GM18861 (cell line): Measurements from ENCODE around the gene TRAF7.

Source experiments
- ATAC-seq: cut with Tn5 transposase; IDR thresholded peaks from one replicate; pipeline ENCODE4 v1.9.1; 2021; ENCODE audit not compliant: unreplicated experiment

TRAF7 gene

DNA sequence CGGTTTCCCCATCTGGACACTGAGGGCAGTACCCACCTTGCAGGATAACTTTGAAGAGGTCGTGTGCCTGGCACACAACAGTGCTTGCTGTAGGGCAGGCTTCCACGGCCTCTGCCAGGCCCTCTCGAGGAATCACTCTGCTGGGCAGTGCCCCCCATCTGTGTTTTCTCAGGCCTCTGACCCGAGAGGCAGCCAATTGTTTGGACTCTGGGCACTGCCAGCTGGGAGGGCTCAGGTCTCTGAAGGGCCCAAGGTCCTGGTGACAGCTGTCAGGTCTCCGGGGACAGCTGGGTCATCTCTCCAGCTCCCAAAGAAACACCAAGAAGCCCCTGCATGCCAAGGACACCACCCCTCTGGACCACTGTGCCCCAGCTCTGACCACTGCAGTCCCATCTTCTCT, 8.2 kb upstream of the TRAF7 start:
- no peak for ATAC-seq

DNA sequence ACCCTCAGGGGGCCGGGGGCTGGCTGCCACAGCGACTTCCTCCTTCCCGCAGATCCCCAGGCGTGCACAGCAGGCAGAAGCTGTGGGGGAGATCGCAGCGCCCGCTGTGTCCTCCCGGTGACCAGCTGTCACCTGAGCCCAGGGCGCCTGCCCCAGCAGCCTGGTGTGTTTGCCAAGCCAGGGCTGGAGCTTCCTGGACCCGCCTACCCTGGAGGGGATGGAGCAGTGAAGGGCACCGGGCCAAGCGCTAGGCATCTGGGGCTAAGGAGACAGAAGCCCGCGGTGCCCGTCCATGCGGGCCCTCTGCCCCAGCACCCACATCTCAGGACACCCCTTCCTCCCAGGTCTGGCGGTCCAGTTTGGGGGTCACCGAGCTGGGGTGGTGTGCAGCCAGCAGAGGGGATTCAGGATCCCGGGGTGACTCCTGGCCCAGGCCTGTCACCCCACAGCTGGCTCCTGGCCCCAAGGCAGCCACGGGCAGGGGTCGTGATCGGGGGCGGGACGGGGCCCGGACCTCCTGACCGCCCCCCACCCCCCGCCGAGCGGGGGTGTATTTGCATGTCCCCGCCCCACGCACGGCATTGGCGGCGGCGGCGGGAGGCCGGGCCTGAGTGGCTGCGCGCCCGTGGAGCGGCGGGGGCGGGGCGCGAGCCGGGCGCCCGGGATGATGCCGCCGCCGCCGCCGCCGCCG, 7.5 kb upstream of the TRAF7 start, which contains the start of gene RAB26:
Gene RAB26, plus strand, starts transcription at position 645 of the 691 bp plus-strand sequence. CDS start 159 bp downstream, outside the sequence.
- no peak for ATAC-seq

DNA sequence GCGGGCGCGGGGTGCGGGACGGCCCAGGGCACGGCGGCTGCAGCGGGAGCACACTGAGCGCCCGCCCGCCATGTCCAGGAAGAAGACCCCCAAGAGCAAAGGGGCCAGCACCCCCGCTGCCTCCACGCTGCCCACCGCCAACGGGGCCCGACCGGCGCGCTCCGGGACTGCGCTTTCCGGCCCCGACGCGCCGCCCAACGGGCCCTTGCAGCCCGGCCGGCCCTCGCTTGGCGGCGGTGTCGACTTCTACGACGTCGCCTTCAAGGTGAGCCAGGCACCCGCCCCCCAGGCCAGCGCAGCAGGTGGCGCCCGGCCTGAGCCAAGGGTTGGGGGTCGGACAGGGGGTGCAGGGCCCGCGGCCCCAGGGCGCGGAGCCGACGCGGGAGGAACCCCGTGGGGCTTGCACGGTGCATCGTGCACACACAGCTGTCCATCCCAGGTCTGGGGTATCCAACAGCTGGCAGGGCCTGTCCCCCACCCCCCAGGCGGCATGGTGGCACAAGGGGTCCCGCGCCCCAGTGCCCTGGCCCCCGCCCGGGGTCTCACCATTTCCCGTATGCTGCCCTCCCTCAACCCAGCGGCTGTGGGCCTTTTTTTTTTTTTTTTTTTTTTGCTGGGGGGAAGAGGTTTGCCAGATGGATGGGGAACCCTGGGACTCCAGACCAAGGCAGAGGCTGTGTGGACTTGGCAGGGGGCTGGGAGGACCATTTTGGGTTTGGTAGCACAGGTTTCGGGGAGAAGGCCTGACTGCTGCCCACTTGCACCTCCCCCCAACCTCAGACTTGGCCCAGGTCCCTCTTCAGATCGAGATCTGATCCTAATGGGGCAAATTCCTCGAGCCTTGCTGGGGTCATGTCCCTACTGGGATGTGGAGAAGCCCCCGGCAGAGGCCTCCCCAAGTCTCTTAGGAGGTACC, 6.6 kb upstream of the TRAF7 start:
- no peak for ATAC-seq

DNA sequence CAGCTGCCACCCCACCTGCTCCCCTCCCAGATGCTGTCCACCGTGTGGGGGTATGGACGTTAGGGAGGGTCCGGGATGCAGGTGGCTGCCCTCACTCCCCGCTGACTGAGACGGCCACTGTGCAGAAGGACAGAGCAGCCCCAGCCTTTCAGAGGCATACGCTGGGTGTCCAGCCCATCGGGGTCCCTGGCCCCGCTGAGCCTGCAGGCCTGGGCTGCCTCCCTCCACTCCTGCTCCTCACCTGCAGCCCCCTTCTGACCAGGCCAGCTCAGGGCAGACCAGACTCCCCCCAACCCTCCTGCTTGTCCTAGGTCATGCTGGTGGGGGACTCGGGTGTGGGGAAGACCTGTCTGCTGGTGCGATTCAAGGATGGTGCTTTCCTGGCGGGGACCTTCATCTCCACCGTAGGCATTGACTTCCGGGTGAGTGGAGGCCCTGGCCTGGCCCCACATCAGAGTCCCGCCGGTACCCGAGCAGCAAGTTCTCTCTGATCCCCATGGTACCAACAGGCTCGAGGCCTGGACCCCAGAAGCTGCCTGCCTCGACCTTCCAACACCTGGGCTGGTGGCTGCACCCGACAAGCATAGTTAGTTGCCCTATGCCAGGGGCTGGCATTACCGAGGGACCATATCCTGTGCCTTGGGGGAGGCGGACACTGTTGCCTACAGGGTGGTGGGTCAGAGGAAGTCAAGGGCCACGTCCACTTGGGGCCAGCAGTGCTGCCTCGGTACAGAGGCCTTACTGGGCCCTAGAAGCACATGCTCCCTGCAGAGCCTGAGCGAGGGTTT, 5.8 kb upstream of the TRAF7 start:
- no peak for ATAC-seq

DNA sequence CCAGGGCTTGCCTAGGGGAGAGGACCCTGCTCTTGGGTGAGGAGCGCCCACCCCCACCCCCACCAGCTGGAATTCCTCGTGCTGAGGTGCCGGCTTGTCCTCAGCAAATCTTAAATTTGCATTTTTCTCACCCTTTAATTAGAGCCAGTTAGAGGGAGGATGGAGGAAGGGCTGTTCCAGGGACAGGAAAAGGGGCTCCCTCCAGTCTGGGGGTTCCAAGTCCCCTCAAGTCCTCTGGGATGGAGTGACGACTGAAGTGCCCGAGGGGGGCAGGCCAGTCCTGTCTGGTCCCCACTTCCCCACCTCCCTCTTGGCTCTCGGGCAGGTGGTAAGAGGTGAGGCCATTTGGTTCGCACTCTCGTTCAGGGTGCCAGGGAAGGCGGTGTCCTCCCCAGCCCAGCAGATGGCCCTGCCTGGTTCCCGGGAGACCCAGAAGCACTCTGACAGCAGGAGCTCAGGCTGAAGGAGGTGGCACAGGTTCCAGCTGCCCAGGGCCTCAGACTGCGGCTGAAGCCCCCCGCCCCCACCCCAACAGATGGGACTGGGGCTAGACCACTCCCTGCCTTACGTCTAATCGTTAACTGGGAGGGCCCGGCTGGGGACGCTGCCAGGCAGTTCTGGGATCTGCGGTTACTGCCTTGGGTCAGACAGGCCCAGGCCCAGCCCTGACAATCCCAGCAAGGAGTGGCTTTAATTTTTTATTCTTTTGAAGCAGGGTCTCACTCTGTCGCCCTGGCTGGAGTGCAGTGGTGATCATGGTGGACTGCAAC, 5.0 kb upstream of the TRAF7 start:
- ATAC-seq: no peak

- ATAC-seq: no peak
Measured at GRCh38 chr16:2151188-2152091, 4.1 kb upstream of the TRAF7 start.

- no peak for ATAC-seq
Measured at GRCh38 chr16:2152695-2153506, 2.7 kb upstream of the TRAF7 start.

- no peak for ATAC-seq
Measured at GRCh38 chr16:2154533-2155090, 970 bp upstream of the TRAF7 start.

- no peak for ATAC-seq
Measured at GRCh38 chr16:2155977-2156848, 631 bp downstream of the TRAF7 start.

DNA sequence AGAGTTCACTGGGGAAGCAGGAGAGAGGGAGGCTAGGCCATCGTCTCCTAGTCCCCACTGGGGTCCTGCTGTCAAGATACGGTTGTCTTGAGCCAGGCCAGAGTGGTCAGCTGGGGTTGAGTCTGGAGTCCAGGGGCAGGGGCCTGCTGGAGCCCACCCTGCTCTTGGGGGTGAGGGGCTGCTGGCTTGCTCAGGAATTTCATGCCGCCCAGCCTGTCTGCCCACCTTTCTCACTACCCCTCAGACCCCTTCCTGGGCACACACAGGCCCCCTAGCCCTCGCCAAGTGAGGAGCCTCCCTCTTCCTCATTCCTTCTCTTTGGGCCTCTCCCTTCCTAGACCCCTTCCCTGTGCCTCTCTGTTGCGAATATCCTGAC, 1.3 kb downstream of the TRAF7 start:
- ATAC-seq: no peak

GRCh38 chr16:2157480-2158261, 2.1 kb downstream of the TRAF7 start:
- ATAC-seq: no peak

DNA sequence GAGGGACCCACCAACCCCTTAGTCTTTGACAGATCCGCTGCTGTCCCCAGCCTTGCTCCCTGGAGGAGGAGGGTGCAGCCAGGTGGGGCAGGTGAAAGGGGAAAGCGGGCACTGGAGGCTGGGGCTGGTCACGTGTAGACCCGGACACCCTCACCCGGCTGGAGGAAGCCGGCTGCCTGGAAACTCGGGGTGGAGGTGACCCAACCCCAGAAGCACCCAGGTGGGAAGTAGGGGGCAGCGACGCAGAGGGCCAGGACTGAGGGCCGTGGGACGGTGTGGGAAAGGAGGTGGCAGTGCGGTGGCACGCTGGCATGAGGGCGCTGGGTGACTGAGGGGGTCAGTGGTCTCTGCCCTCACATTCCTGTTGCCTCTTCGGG, 2.7 kb downstream of the TRAF7 start:
- no peak for ATAC-seq

GRCh38 chr16:2159175-2159838, 3.7 kb downstream of the TRAF7 start:
- ATAC-seq: no peak

GRCh38 chr16:2160915-2161551, 5.5 kb downstream of the TRAF7 start:
- ATAC-seq: no peak

DNA sequence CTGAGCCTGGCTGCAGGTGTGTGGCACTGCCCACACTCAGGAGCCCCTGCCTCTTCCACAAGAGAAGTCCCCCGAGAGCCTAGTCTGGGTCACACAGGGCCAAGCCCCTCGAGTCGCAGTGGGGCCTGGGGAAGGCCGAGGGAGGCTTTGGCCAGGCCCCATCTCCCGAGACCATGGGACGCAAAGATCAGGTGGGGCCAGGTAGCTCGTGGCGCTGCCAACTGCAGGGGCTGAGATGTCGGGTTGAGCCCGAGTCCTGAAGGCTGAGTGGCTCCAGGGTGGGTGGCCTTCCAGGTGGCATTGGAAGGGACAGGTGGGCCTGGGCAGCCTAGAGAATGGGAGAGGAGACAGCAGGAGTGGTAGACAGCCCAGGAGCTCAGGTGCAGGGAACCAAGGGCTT, 6.3 kb downstream of the TRAF7 start:
- ATAC-seq: no peak

DNA sequence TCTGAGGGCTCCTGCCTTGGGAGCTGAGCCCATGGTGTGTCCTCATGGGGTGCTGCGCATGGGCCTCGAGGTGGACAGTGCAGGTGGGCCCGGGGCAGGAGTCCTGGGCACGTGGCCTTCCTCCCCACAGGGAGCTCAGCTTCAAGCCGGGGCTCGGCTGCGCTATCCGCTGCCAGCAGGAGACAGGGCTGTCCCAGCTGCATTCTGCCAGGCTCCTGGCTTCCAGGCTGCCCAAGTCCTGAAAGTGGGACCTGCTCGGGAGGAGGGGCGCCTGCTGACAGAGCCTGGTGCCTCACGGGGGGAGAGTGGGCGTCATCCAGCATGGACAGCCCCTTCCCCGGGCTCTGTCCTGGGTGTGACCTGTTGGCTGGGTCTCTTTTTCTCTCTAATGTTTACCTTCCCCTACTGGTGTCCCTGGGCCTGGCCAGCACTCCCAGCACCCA, 7.1 kb downstream of the TRAF7 start:
- no peak for ATAC-seq
